HFF-Myc (cell line): Measurements from ENCODE around the gene SUPT20HL2.

Experiments used
- DNase-seq: peaks from one replicate; pipeline ENCODE4 v3.0.0-alpha.2; 2011; ENCODE audit warnings: low read depth; ENCODE audit errors: extremely low read depth
- H3K4me3 ChIP-seq: replicated peaks from 2 replicates; pipeline ENCODE4 v1.5.1; 2011; ENCODE audit warnings: low read depth, mild to moderate bottlenecking, control low read depth, low read length
- CTCF ChIP-seq: IDR thresholded peaks from 2 replicates; pipeline ENCODE4 v1.5.1; 2012; ENCODE audit warnings: mild to moderate bottlenecking, low read depth, low read length, control low read depth; ENCODE audit errors: missing control alignments

SUPT20HL2 gene

DNA sequence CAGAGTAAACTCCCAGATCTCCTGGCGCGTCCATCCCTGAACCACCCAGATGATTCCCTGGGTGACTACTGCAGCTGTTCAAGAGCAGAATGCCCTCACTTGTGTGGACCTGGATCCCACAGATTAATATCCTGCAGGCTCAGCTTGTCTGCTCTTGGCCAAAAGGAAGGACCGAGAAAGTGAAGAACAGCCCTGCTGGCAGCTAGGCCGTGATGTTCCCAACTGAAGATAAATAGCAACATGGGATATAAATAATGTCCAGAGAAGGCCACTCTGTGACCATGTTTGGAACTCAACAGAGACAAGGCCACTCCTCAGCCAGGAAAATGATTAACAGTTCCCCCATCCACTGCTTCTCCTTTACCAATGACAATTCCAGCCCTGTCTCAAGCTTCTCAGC lies 21.5 kb downstream of the SUPT20HL2 start:
- H3K4me3 ChIP-seq, result no peak overlapping the region

DNA sequence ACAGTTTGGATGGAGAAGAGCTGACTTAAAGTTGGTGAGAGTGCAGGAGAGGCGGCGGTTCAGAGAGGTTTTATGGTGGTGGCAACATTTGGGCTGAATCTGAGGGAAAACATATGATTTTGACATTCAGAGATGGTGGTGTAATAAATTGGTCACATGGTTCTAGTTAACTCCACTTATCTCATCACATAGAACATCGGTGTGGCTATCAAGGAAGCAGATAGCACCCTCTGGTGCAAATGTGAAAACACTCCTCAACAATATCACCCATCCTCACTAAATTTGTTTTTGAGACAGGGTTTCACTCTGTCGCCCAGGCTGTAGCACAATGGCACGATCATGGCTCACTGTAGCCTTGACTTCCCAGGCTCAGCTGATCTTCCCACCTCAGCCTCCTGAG lies 28.8 kb downstream of the SUPT20HL2 start:
- DNase-seq, result no peak
- H3K4me3 ChIP-seq, result no peak overlapping the region
- no peak for TF ChIP-seq CTCF

More for the DNA sequence above, 21.5 kb downstream of the SUPT20HL2 start:
- no peak for DNase-seq
- TF ChIP-seq CTCF, result no peak

GRCh38 chrX:24283127-24283794 lies 30.6 kb downstream of the SUPT20HL2 start:
- no peak for TF ChIP-seq CTCF
- H3K4me3 ChIP-seq, result no peak overlapping the region
- no peak for DNase-seq

GRCh38 chrX:24282381-24283126 lies 31.3 kb downstream of the SUPT20HL2 start:
- no peak overlapping the region for H3K4me3 ChIP-seq
- DNase-seq, result no peak
- TF ChIP-seq CTCF, result no peak

GRCh38 chrX:24277405-24277804 lies 36.5 kb downstream of the SUPT20HL2 start:
- TF ChIP-seq CTCF, result no peak
- H3K4me3 ChIP-seq, result no peak overlapping the region
- DNase-seq, result no peak

DNA sequence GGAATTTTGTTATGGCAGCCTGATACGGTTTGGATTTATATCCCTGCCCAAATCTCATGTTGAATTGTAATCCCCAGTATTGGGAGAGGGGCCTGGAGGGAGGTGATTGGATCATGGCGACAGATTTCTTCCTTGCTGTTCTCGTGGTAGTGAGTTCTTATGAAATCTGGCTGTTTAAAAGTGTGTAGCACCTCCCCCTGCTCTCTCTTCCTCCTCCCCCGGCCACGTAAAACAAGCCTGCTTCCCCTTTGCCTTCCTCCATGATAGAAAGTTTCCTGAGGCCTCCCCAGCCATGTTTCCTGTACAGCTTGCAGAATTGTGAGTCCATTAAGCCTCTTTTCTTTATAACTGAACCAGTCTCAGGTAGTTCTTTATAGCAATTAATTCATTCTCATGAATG lies 37.9 kb downstream of the SUPT20HL2 start:
- H3K4me3 ChIP-seq, result no peak overlapping the region
- no peak for DNase-seq
- no peak for TF ChIP-seq CTCF
